HG03103 (cell line): ENCODE measurements around the gene NT5M.

Experiments used
- ATAC-seq: cut with Tn5 transposase; IDR thresholded peaks from one replicate; pipeline ENCODE4 v1.9.1; 2021; ENCODE audit warnings: low read depth; ENCODE audit not compliant: unreplicated experiment

NT5M gene

DNA sequence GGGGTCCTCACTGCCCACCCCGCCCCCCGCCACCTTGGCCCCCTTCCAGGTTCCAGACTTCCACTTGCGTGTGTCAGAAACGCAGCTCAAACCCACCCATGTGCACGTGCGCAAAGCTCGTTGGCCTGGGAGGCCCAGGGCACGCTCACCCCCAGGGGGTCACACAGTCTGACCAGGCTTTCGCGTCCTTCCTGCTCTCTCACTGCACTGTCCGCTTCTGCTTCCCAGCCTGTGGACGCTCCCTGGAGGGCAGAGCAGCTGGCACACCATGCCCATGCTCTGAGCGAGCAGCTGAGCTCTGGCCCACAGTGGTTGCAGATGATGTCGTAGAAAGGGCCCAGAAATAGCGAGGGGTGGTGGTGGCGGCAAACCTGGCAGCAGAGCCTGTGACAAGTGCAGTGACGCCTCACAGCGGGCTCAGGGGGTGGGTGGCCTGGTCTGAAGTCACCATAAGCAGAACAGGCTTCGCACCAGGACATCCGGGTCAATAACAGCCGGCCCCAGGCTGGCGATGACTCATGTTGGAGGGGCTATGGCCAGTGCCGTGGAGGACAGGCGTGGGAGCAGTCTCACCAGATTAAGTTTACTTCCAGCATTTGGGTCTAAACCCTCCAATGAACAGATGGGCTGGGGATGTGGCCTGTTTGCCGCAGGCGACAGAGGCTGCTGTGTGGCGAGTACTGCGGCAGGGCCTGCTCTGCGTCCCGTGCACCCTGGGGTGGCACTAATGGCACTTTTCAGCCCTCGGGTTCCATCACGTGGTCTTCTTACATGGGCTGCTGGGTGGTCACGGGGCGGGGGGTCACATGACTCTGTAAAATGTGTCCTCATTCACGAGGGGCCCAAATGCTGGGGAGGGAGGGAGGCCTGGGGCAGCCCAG is 49.0 kb downstream of the NT5M start:
- no peak for ATAC-seq

DNA sequence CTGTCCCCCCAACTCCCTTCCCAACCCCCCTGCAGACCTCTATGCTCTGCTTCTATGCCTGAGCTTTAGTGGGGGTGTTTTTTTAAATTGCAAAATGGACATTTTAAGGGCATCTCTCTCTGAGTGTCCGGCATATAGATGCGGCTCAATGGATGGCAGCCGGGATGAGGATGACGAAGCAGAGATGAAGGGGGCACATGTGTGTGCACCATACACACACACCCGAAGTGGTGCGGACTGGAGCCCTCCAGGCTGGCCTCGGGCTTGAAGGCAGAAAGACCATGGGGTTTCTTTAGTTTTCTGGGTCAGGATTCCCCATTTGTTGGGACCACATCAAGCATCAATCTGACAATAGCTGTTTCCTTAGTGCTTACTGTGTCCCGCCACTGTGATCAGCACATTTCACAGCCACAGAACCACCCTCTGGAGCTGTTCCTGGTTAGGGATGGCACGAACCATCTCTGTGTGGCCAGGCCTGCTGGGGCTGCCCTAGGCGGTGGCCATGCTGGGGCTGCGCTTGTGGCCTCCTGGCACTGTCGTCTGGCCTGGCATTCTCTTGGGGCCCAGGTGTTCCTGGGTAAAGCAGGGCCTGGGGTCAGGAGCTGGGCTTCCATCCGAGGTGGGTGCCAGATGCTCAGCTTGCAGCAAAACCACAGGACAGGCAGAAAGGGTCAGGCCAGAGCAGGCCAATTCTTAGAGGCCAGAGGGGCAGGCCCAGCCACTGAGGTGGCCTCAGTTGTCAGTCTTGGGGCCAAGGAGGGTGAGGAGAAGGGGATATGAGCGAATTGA is 49.9 kb downstream of the NT5M start:
- no peak for ATAC-seq

DNA sequence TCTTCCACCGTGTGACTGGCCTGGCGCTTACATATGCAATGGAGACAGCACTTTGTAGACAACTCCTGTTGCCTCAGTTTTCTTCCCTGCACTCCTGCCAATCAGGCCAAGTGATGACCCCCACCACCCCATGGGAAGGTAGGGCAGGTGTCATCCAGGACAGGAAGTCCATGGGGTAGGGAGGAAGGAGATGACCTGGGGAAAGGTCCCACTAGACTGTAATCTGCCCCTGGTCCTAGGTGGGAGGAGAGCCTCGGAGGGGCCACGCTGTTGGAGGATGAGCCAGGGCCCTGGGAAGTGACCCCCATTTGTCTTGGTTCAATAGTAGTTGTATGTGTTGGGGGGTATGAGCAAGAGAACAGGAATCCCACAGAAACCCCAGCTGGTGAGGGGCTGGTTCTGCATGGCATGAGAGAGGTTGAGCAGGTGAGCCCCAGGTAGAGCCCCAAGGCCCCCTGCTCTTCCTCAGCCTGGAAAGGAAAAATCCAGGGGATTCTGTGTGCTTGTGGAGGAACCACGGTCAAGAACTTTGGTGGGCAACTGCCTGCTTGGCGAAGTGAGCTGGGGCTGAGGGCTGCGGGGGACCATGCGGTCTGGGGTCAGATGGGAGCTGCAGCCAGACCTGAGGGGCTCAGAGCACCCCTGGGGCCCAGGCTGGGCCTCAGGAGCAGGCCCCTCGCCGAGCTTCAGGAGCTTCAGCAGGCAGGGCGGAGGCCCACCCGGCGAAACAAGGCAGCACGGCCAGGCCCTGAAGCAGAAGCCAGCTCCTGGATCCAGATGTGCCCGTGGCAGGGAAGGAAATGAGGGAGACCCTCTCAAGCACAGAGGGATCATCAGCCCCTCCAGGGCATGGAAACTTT is 50.7 kb downstream of the NT5M start:
- no peak for ATAC-seq

GRCh38 chr17:17354560-17355349 is 51.6 kb downstream of the NT5M start:
- ATAC-seq = no peak

GRCh38 chr17:17355426-17355825 is 52.3 kb downstream of the NT5M start:
- no peak for ATAC-seq

- no peak for ATAC-seq
Observed at GRCh38 chr17:17356149-17356930, 53.2 kb downstream of the NT5M start.

DNA sequence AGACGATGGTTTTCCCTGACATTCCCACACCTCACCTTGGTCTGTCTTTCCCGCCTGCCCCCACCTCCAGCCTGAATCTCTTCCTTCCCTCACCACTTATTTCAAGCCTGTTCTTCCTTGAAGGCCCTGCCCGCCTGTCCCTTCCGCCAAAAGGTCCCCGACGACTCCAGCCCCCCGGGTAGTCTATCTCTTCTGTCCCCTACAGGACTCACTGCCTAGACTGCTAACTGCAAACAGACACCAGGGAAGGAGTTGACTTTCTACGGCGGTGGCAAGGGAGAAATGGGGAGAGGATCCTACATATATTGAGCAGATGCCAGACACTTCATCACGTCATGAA is 53.7 kb downstream of the NT5M start:
- ATAC-seq = no peak

- no peak for ATAC-seq
Observed at GRCh38 chr17:17358060-17358751, 55.0 kb downstream of the NT5M start.

GRCh38 chr17:17358866-17359265 is 55.7 kb downstream of the NT5M start:
- no peak for ATAC-seq

DNA sequence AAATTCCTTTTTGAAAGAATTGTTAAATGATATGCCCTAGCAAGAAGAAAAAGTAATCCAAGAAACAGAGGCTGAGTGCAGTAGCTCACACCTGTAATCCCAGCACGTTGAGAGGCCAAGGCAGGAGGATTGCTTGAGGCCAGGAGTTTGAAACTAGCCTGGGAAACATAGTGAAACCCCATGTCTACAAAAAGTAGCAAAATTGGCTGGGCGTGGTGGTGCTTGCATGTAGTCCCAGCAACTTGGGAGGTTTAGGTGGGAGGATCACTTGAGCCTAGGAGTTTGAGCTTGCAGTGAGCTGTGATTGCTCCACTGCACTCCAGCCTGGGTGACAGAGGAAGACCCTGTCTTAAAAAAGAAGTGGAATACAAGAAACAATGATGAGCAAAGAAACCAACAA is 56.1 kb downstream of the NT5M start:
- ATAC-seq = no peak

DNA sequence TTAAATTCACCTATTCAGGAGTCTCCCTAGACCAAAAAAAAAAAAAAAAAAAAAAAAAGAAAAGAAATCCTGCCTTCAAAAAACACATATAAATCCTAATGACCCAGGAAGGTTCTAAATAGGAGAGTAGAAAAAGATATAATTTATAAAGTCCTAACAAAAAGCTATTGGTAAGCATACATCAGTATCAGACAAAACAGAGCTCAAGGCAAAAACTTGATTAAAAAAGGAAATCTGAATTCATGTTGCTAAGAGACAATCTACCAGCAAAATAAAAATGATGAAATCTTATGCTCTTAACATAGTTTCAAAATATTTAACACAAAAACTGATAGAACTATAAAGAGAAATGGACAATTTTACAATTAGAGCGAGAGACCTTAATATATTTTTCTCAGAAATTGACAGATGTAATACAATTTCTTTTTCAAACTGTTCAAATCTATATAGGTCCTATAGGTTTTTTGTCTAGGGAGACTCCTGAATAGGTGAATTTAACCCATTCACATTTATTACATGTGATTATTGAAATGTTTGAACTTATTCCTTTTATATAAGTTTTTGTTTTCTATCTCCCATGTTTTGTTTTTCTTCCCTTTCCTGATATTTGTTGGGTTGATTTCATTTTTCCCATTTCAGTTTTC is 57.0 kb downstream of the NT5M start:
- no peak for ATAC-seq

GRCh38 chr17:17361543-17361866 is 58.3 kb downstream of the NT5M start:
- ATAC-seq = no peak

GRCh38 chr17:17361867-17362539 is 58.8 kb downstream of the NT5M start:
- no peak for ATAC-seq

DNA sequence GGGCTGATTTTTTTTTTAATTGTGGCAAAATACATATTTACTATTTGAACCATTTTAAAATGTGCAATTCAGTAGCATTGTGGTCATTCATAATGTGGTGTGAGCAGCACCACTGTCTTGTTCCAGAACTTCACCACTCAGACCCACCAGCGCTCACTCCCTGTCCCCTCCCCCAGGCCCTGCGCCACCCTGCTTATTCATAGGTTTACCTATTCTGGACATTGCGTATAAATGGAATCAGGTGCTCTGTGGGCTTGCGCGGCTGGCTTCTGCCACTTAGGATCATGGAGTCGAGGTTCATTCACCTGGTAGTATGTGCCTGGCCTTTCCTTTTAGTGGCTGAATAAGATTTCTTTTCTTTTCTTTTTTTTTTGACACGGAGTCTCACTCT is 59.4 kb downstream of the NT5M start:
- ATAC-seq = no peak

- no peak for ATAC-seq
Observed at GRCh38 chr17:17363638-17364337, 60.6 kb downstream of the NT5M start.

- no peak for ATAC-seq
Observed at GRCh38 chr17:17364338-17364667, 61.1 kb downstream of the NT5M start.

DNA sequence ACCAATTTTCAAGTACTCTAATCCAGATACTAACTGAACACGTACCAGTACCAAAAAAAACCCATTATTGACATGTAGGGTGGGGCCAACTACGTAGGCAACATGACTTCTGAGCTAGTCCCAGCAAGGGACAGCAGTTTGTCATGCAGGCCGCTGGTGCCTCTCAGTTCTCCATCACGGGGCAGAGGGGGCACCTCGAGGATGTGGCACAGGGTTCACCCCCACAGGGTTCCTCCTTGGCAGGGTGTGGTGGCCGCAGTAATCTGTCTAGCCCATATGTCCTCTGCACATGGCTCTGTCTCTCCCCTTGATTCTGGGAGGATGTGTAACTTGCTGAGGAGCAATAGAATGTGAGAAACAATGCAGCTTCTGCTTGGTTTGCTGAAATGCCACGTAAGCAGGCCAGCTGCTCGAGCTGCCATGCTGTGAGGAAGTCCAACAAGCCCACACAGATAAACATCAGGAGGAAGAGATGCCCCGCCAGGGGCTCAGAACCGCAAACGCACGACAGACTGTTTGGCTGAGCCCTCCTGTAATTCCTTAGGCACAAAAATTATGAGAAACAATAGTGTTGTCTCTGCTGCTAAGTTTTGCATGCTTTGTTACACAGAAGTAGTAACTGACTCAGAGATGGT is 62.4 kb downstream of the NT5M start:
- no peak for ATAC-seq
